ENCODE measurements around the gene PLA2G2F.

DNA sequence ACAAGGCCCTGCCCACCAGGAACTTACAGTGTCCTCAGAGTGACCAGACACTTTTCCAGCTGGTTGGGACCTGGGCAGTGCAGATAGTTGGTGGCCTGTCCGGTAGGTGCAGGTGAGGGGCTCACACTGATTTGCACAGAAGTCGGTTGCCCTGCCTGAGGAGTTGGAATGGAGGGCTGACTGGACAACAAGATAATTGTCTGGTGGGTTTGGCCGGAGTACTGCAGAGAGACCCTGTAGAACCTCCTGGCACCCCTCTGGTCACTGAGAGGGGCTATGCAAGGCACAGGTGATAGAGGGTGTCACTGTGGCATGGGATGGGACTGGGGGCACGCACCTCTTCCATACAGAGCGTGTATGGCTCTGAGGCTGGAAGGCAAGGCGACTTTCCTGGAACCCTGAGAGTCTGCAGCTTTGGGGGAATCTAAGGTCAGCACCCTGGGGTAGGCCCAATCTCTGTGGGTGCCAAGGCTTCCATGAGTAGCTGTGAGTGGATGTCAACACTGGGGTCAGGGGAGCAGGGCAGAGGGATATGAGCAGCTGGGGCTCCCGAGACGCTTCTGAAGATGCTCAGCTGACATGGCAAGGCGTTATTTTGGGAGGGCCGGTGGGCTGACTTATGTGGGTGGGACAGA, 12.2 kb upstream of the PLA2G2F start:
- TF ChIP-seq, protein P1, sequence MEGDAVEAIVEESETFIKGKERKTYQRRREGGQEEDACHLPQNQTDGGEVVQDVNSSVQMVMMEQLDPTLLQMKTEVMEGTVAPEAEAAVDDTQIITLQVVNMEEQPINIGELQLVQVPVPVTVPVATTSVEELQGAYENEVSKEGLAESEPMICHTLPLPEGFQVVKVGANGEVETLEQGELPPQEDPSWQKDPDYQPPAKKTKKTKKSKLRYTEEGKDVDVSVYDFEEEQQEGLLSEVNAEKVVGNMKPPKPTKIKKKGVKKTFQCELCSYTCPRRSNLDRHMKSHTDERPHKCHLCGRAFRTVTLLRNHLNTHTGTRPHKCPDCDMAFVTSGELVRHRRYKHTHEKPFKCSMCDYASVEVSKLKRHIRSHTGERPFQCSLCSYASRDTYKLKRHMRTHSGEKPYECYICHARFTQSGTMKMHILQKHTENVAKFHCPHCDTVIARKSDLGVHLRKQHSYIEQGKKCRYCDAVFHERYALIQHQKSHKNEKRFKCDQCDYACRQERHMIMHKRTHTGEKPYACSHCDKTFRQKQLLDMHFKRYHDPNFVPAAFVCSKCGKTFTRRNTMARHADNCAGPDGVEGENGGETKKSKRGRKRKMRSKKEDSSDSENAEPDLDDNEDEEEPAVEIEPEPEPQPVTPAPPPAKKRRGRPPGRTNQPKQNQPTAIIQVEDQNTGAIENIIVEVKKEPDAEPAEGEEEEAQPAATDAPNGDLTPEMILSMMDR (IDR thresholded peaks at IDR 0.05), result no peak
- TF ChIP-seq POLR2A (IDR thresholded peaks at IDR 0.05), result no peak

Data from right lobe of liver (tissue), 4 donors.